Neutrophil (primary cell): ENCODE data around the gene RPS8.
"Not testable (repeated sequence)": the region's sequence is repeated elsewhere in the genome, so short reads cannot be mapped to it uniquely, and the experiment has no call there.

Source experiments
- H3K27ac ChIP-seq: fragments of 200-600 bp; sonication (generic); 2 replicates; pipeline ENCODE4 v1.5.1; 2016; ENCODE audit warnings: mild to moderate bottlenecking, moderate library complexity
- H3K27me3 ChIP-seq: fragments of 200-600 bp; sonication (generic); 2 replicates; pipeline ENCODE4 v1.6.0; 2016; ENCODE audit warnings: mild to moderate bottlenecking
- H3K36me3 ChIP-seq: fragments of 200-600 bp; sonication (generic); 2 replicates; pipeline ENCODE4 v1.5.1; 2017
- H3K4me1 ChIP-seq, 2 experiments: fragments of 200-600 bp in 1 of 2; sonication (generic) in 1 of 2; 1 replicate in 1 of 2; 2 replicates in 1 of 2; pipeline versions ENCODE4 v1.5.1 to v1.6.1; 2013 to 2016; ENCODE audit warnings: low read depth in 1 of 2, low read length in 1 of 2, mild to moderate bottlenecking in 1 of 2, moderate library complexity in 1 of 2; ENCODE audit not compliant: control insufficient read depth in 1 of 2, insufficient read depth in 1 of 2
- H3K4me3 ChIP-seq, 2 experiments: fragments of 200-600 bp in 1 of 2; sonication (generic) in 1 of 2; 1 replicate in 1 of 2; 2 replicates in 1 of 2; pipeline ENCODE4 v1.5.1; 2013 to 2016; ENCODE audit warnings: low read depth in 1 of 2, low read length in 1 of 2, mild to moderate bottlenecking in 1 of 2, moderate library complexity in 1 of 2
- H3K9me3 ChIP-seq: fragments of 200-600 bp; sonication (generic); 2 replicates; pipeline ENCODE4 v1.5.1; 2016
- CTCF ChIP-seq: fragments of 200-600 bp; sonication (generic); IDR thresholded peaks from 2 replicates; pipeline ENCODE4 v1.5.1; 2016; ENCODE audit warnings: antibody characterized with exemption

The RPS8 gene

DNA sequence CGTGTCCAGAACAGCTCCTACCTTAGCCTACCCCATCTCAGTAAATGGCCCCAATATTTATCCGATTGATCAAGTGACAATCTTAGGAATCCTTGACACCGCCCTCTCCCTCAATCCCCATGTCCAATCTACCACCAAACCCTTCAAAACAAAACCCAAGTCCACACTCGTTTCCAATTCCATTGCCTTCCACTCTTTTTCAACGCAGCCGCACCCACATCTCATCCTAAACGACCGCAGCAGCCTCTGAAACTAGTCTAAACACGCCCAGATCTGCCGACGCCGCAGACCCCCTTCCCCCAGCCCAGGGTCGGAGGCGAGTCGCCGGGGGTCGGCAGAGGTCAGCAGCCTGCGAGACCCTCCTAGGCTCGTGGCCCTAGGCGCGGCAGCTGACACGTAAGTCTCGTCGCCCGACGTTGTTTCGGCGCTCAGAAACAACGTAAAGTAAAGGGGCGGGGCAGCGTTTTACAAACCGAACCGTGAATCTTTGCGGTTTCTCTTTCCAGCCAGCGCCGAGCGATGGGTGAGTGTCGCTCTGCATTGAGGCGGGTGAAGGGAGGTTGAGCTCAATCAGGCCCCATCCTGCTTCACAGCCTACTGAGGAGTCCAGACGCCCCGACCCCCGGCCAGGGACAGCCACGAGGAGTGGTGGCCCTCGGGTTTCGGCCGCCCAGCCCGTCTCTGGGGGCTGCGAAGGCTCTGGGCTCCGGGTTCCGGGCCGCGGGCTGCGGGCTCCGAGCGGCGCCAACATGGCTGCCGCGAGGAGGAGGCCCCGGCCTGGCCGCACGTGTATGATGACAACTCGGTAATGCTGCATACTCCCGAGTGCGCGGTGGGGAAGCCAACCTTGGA, at the start of gene RPS8:
RPS8 (plus strand) TSS at position 463 of the 852 bp plus-strand sequence; CDS start at position 520, 57 bp downstream.
- H3K9me3 ChIP-seq, result no peaks in the 10 kb centered on the region

GRCh38 chr1:44730741-44731512, 44.4 kb upstream of the RPS8 start, which contains the start of gene RNU5D-1:
RNU5D-1 (minus strand) TSS chr1:44731170.
- peaks cover 16 to 18% of the 10 kb centered on the region in 2 experiments for H3K4me1 ChIP-seq
- peak; percentile 85 for TF ChIP-seq CTCF
- H3K4me3 ChIP-seq, result peak within 1 kb of the TSS; percentile 63 to 81
- H3K27me3 ChIP-seq, result no peaks in the 10 kb centered on the region
- no peaks in the 10 kb centered on the region for H3K36me3 ChIP-seq
- H3K27ac ChIP-seq, result peak within 1 kb of the TSS; percentile 91
- H3K9me3 ChIP-seq, result no peaks in the 10 kb centered on the region

More for the DNA sequence above, at the start of gene RPS8:
- TF ChIP-seq CTCF, result peak; percentile 20
- Histone ChIP-seq H3K36me3 (peaks cover 29% of the 10 kb centered on the region), H3K4me3 (peak within 1 kb of the TSS; percentile 87 to 100), H3K27me3 (no peaks in the 10 kb centered on the region), H3K4me1 (peaks cover 19% of the 10 kb centered on the region in 2 experiments), H3K27ac (peak within 1 kb of the TSS; percentile 91)

DNA sequence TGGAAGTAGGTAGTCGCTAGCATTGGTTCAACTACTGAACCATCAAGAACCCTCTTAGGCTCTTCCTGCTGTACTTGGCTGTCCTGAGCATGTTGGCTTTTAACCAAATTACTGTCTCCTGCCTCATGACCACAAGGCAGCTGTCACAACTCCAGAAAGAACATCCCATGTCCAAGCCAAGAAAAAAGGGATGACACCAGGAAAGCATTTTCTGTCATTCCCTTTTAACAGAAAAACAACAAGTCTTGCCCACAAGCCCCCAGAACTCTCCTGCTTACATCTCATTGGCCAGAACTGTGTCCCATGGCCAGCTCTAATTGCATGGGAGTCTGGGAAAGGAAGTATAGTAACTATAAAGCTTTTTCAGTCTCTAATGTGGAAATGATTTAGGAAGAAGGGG, 42.0 kb upstream of the RPS8 start:
- Histone ChIP-seq H3K4me3 (no peak overlapping the region), H3K4me1 (peaks cover 16 to 18% of the 10 kb centered on the region in 2 experiments), H3K27me3 (no peaks in the 10 kb centered on the region), H3K9me3 (no peaks in the 10 kb centered on the region), H3K36me3 (no peaks in the 10 kb centered on the region), H3K27ac (no peak overlapping the region)
- TF ChIP-seq CTCF, result no peak

- H3K36me3 ChIP-seq, result no peaks in the 10 kb centered on the region
- no peak for TF ChIP-seq CTCF
- no peaks in the 10 kb centered on the region for H3K27me3 ChIP-seq
- no peaks in the 10 kb centered on the region for H3K9me3 ChIP-seq
- no peak overlapping the region for H3K27ac ChIP-seq
- peaks cover 16 to 18% of the 10 kb centered on the region in 2 experiments for H3K4me1 ChIP-seq
- no peak overlapping the region for H3K4me3 ChIP-seq
Measured at GRCh38 chr1:44733784-44734183, 41.6 kb upstream of the RPS8 start.

DNA sequence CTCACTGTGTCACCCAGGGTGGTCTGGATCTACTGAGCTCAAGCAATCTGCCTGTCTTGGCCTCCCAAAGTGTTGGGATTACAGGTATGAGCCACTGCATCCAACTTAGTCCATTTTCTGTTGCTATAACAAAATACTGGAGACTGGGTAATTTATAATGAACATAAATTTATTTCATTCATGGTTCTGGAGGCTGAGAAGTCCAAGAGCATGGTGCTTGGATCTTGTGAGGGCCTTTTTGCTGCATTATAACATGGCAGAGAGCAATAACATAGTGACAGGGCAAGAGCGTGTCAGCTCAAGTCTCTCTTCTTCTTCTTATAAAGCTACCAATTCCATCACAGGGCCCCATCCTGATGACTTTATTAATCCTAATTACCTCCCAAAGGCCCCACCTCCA, 39.3 kb upstream of the RPS8 start:
- no peak overlapping the region for H3K4me3 ChIP-seq

DNA sequence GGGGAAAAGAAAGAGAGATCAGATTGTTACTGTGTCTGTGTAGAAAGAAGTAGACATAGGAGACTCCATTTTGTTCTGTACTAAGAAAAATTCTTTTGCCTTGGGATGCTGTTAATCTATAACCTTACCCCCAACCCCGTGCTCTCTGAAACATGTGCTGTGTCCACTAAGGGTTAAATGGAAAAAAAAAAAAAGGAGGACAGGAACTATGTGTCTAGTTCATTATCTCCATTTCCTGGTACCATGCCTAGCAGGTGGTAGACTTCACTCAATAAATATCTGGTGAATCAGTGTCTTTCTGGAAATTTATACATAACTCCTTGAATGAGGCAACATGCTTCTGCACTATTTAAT, 36.4 kb upstream of the RPS8 start:
- H3K9me3 ChIP-seq, H3K36me3 ChIP-seq, H3K27me3 ChIP-seq: not testable (repeated sequence)
- peak overlapping the region; percentile 77 to 79 for H3K4me3 ChIP-seq
- H3K27ac ChIP-seq, result peak overlapping the region; percentile 84
- peaks cover 11 to 16% of the 10 kb centered on the region in 2 experiments for H3K4me1 ChIP-seq

More for the DNA sequence above, 39.3 kb upstream of the RPS8 start:
- no peaks in the 10 kb centered on the region for H3K27me3 ChIP-seq
- no peak overlapping the region for H3K27ac ChIP-seq
- H3K36me3 ChIP-seq, result no peaks in the 10 kb centered on the region
- TF ChIP-seq CTCF, result no peak
- no peaks in the 10 kb centered on the region for H3K9me3 ChIP-seq
- H3K4me1 ChIP-seq, result peaks cover 16 to 17% of the 10 kb centered on the region in 2 experiments
